Stomach (tissue), 9 donors: ENCODE measurements around the gene GNAS. TPM values are rescaled to one million over a fixed set of nuclear protein-coding genes. Genes with fewer than 3 reads are reported as not detected.

ENCODE experiments used
- DNase-seq, 2 donors: peaks; one replicate each; pipeline versions ENCODE4 v3.0.0 to v3.0.0-alpha.2; 2013 to 2019
- H3K27ac ChIP-seq, 5 donors: fragments of 200-600 bp in 4 of 5; sonication (generic) in 4 of 5; one replicate each; pipeline ENCODE4 v1.5.1; 2013 to 2019; ENCODE audit warnings: mild to moderate bottlenecking in 1 of 5, moderate library complexity in 1 of 5
- H3K27me3 ChIP-seq, 3 donors: fragments of 200-600 bp; sonication (generic); one replicate each; pipeline ENCODE4 v1.5.1; 2017 to 2019; ENCODE audit warnings: mixed run types in 1 of 3
- H3K36me3 ChIP-seq, 4 donors: fragments of 200-600 bp; sonication (generic); 1 replicate in 3 of 4; 2 replicates in 1 of 4; pipeline ENCODE4 v1.5.1; 2016 to 2019
- H3K4me1 ChIP-seq, 4 donors: fragments of 200-600 bp; sonication (generic); one replicate each; pipeline ENCODE4 v1.5.1; 2016 to 2019
- H3K4me3 ChIP-seq, 4 donors: fragments of 200-600 bp; sonication (generic) in 3 of 4; one replicate each; pipeline ENCODE4 v1.5.1; 2016 to 2019; ENCODE audit warnings: mild to moderate bottlenecking in 1 of 4
- H3K9me3 ChIP-seq, 4 donors: fragments of 200-600 bp; sonication (generic); one replicate each; pipeline ENCODE4 v1.5.1; 2016 to 2019
- EP300 ChIP-seq: sonication (generic); formaldehyde crosslinking; IDR thresholded peaks from one replicate; pipeline ENCODE4 v1.6.1; 2017; ENCODE audit warnings: antibody characterized with exemption
- POLR2A ChIP-seq, 4 donors: fragments of 450-650 bp; IDR thresholded peaks; one replicate each; pipeline ENCODE4 v1.6.1; 2016; ENCODE audit warnings: antibody characterized with exemption in 4 of 4, control low read depth in 2 of 4, mild to moderate bottlenecking in 1 of 4, moderate library complexity in 1 of 4
- POLR2AphosphoS5 ChIP-seq, 3 donors: sonication (generic); formaldehyde crosslinking; IDR thresholded peaks; one replicate each; pipeline ENCODE4 v1.6.1; 2016; ENCODE audit warnings: antibody characterized with exemption in 3 of 3
- WGBS, 5 donors: extraction: QIAGEN DNeasy Blood & Tissue Kit in 3 of 5; methylation state at CpG; one replicate each; pipeline versions ENCODE4 v1.1.5 to v1.1.7; 2013 to 2018; 5-methylcytosine and 5-hydroxymethylcytosine counted together
- intact Hi-C: fragments of 100-400 bp; cut with DNase I; formaldehyde crosslinking; loops from one replicate; pipeline ENCODE4 v1.15.1; 2023; ENCODE audit warnings: low total_unique reads
- polyA plus RNA-seq, 3 donors: library from polyadenylated mRNA; stranded (reverse); fragments of 200-250 nt; gene quantifications; one replicate each; pipeline ENCODE4 v1.2.3, GENCODE V29; 2013
- total RNA-seq, 5 donors: library from RNA; depleted of rRNA; stranded (reverse); fragments of >200 nt; gene quantifications; one replicate each; pipeline versions ENCODE4 v1.1.0 to v1.2.3, GENCODE V29; 2014 to 2016
- TF ChIP-seq, protein P1 (sequence below), 7 experiments: fragments of 450-650 bp in 4 of 7; fragments of 200-600 bp in 3 of 7; sonication (generic) in 3 of 7; IDR thresholded peaks; one replicate each; pipeline ENCODE4 v1.5.1; 2016 to 2019; ENCODE audit warnings: antibody characterized with exemption in 7 of 7, control low read depth in 2 of 7, mild to moderate bottlenecking in 1 of 7
- donor health status: healthy with polysubstance abuse.
- donor health status: Bipolar disorder and iron deficiency.
- donor health status: healthy.

The GNAS gene
- total and polyA plus RNA-seq, 8 donors, result 306 to 1,010 (median 704) TPM

DNA sequence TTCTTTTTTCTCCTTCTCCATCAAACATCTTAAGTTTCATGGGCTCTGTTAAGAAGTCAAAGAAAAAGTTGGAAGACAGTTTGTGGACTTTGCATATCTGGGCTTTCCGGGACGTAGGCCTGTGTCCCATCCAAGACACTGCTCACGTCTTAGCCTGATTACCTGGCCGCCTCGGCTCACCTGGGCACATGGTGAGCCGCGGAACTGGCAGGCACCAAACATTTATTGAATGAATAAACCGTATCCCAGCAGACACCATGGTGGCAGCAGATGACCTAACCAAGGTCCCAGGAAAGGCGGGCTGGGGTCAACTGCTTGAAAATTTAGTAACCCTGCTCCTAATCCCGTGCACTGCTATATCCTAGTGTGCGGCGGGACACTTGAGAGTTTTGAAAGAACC, 35.6 kb downstream of the GNAS start:
- Histone ChIP-seq H3K9me3 (no peaks in the 10 kb centered on the region), H3K4me1 (peaks cover 4 to 13% (median 9%) of the 10 kb centered on the region in 4 donors), H3K36me3 (no peaks in the 10 kb centered on the region), H3K27me3 (no peaks in the 10 kb centered on the region), H3K4me3 (peak overlapping the region; percentile 68 to 89 (median 81)), H3K27ac (peak overlapping the region; percentile 72 to 100 (median 99))
- 35 to 44% (median 43%) methylated on average over 12 of the region's 12 CpGs for WGBS, 5 donors
- intact Hi-C loops, result no loop called here
- no peak for DNase-seq
- TF ChIP-seq POLR2A (IDR thresholded peaks at IDR 0.05) (no peak), EP300 (no peak), POLR2AphosphoS5 (IDR thresholded peaks at IDR 0.05) (no peak)
- TF ChIP-seq, protein P1, sequence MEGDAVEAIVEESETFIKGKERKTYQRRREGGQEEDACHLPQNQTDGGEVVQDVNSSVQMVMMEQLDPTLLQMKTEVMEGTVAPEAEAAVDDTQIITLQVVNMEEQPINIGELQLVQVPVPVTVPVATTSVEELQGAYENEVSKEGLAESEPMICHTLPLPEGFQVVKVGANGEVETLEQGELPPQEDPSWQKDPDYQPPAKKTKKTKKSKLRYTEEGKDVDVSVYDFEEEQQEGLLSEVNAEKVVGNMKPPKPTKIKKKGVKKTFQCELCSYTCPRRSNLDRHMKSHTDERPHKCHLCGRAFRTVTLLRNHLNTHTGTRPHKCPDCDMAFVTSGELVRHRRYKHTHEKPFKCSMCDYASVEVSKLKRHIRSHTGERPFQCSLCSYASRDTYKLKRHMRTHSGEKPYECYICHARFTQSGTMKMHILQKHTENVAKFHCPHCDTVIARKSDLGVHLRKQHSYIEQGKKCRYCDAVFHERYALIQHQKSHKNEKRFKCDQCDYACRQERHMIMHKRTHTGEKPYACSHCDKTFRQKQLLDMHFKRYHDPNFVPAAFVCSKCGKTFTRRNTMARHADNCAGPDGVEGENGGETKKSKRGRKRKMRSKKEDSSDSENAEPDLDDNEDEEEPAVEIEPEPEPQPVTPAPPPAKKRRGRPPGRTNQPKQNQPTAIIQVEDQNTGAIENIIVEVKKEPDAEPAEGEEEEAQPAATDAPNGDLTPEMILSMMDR (IDR thresholded peaks at IDR 0.05), result no peak

DNA sequence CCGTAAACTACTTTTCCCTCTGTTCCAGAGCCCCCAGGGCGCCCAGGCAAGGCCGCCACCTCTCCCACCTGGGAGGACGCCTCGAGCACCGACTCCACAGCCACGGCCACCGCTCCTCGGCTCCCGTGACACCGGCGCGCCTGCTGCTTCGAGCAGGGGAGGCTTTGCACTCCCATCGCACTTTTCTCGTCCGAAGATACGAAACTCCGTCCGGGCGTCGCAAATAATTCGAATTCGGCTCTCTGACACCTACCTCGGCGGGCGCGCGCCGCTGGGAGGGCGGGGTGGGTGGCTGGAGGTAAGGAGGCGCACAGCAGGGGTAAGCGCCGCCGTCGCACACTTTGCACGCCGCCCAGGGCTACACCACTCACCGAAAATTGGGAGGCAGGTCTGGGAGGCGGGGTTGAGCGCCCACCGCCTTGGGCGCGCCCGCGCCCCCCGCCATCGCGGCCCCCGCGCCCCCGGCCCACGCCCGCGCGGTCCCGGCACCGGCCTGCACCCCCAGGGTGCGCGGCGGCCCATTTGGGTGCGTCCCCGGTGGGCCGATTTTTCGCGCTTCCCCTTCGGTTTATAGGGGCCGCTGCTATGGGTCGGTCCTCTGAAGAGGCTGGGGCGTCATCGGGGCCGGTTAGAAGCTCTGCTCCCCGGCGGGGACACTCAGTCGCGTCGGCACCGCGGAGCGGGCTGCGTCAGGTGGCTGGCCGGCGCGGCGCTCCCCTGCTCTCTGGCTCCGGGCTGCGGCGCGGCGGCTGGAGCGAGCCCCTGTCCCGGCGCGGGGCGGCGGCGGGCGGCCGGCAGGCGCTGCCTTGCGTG, 36.2 kb downstream of the GNAS start:
- Histone ChIP-seq H3K9me3 (no peaks in the 10 kb centered on the region), H3K4me1 (peaks cover 10 to 20% (median 15%) of the 10 kb centered on the region in 4 donors), H3K27ac (peak overlapping the region; percentile 98 to 100 (median 99)), H3K4me3 (peak overlapping the region; percentile 68 to 89 (median 81)), H3K36me3 (no peaks in the 10 kb centered on the region), H3K27me3 (no peaks in the 10 kb centered on the region)
- 42 to 68% (median 51%) methylated on average over 69 to 101 of the region's 101 CpGs for WGBS, 5 donors
- intact Hi-C loops, result no loop called here
- no peak for TF ChIP-seq EP300
- peak; percentile 82 to 99 (median 96) for TF ChIP-seq POLR2AphosphoS5 (IDR thresholded peaks at IDR 0.05)
- peak in 1 of 4 donors; percentile 62 for TF ChIP-seq POLR2A (IDR thresholded peaks at IDR 0.05)
- TF ChIP-seq, protein P1 (IDR thresholded peaks at IDR 0.05), result no peak
- DNase-seq, result peak; percentile 82 to 94

DNA sequence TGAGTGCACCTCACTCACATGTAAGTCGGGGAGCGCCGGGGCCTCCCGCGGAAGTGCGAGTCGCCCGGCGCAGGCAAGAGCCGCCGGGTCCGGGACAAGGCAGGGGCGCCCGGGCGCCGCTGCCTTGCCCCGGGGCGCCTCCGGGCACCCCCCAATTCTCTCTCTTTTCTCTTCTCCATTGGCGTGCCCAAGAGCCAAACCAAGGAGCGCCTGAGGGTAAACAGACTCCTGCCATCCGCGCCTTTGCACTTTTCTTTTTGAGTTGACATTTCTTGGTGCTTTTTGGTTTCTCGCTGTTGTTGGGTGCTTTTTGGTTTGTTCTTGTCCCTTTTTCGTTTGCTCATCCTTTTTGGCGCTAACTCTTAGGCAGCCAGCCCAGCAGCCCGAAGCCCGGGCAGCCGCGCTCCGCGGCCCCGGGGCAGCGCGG, 36.8 kb downstream of the GNAS start:
- H3K27ac ChIP-seq, result peak overlapping the region; percentile 98 to 100 (median 99)
- no peak for DNase-seq
- H3K27me3 ChIP-seq, result no peaks in the 10 kb centered on the region
- H3K36me3 ChIP-seq, result no peaks in the 10 kb centered on the region
- H3K9me3 ChIP-seq, result no peaks in the 10 kb centered on the region
- WGBS, 5 donors, result 37 to 58% (median 54%) methylated on average over 30 to 35 of the region's 35 CpGs
- TF ChIP-seq, protein P1 (IDR thresholded peaks at IDR 0.05), result no peak
- TF ChIP-seq EP300 (no peak), POLR2AphosphoS5 (IDR thresholded peaks at IDR 0.05) (no peak), POLR2A (IDR thresholded peaks at IDR 0.05) (no peak)
- intact Hi-C loops, result no loop called here
- H3K4me1 ChIP-seq, result peaks cover 16 to 26% (median 21%) of the 10 kb centered on the region in 4 donors
- H3K4me3 ChIP-seq, result peak overlapping the region; percentile 68 to 89 (median 81)

DNA sequence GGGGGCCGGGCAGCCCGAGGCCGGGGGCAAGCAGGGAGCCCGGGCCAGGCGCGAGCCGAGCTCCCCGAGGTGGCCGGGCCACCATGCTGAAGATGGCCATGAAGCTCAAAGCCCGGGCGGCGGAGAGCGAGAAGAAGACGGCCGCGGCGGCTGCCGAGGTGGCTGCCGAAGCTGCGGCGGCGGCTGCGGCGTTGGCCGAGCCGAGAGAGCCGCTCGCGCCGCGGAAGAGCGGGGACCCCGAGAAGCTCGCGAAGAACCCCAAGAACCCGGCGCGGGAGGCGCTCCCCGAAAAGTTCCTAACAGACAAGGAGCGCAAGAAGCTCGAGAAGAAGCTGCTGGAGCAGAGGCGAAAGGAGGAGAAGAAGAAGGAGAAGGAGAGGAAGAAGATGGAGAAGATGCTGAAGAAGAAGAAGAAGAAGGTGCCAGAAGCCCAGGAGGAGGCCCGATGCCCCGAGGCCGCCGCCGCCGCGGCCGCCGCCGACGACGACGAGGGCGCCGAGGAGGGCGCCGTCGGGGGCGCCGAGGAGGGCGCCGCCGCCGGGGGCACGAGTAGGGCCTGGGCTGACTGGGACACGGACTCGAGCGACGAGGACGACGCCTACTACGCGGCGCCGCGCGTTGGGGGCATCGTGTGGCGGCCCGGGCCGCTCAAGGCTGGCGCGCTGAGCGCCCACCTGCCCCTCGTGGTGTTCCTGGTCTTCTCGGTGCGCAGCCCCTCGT, 37.4 kb downstream of the GNAS start:
- H3K4me1 ChIP-seq, result peaks cover 22 to 32% (median 28%) of the 10 kb centered on the region in 4 donors
- peak overlapping the region; percentile 68 to 89 (median 81) for H3K4me3 ChIP-seq
- no peaks in the 10 kb centered on the region for H3K9me3 ChIP-seq
- H3K27ac ChIP-seq, result peak overlapping the region; percentile 98 to 100 (median 99)
- H3K36me3 ChIP-seq, result no peaks in the 10 kb centered on the region
- TF ChIP-seq POLR2A (IDR thresholded peaks at IDR 0.05) (no peak), EP300 (no peak), POLR2AphosphoS5 (IDR thresholded peaks at IDR 0.05) (no peak)
- TF ChIP-seq, protein P1 (IDR thresholded peaks at IDR 0.05), result no peak
- H3K27me3 ChIP-seq, result no peaks in the 10 kb centered on the region
- no peak for DNase-seq
- intact Hi-C loops, result no loop called here
- 19 to 52% (median 31%) methylated on average over 63 to 91 of the region's 91 CpGs for WGBS, 5 donors
